ENCODE results near the gene EIF4A3.

DNA sequence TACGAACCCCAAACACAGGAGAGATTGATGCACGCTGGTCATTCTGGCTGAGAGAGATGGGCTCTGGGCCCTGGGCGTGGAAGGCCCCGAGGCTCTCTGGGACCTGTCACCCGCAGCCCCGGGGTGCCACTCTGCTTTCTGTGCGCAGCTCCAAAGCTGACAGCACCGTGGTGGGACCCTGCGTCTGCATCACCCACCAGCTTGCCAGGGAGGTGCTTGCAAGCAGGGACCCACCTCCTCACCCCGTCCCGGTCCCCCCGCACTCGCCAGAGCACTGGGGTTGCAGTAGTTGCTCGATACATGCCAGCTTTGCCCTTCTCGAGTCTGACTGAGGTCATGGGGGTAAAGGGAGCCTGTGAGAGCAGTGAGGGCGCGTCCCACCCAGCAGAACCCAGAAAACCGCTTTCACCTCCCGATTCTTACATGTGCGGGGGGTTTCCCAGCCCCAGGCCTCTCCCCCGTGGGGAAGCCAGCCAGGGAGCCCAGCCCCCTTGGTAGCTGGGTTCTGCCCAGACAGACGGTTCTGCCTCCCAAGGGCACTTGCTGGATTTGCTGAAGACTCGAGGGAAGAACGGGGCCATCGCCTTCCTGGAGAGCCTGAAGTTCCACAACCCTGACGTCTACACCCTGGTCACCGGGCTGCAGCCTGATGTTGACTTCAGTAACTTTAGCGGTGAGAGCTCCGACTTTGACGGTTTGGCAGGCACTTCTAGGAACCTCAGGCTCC lies 35.4 kb upstream of the EIF4A3 start:
- TF ChIP-seq, protein P1, sequence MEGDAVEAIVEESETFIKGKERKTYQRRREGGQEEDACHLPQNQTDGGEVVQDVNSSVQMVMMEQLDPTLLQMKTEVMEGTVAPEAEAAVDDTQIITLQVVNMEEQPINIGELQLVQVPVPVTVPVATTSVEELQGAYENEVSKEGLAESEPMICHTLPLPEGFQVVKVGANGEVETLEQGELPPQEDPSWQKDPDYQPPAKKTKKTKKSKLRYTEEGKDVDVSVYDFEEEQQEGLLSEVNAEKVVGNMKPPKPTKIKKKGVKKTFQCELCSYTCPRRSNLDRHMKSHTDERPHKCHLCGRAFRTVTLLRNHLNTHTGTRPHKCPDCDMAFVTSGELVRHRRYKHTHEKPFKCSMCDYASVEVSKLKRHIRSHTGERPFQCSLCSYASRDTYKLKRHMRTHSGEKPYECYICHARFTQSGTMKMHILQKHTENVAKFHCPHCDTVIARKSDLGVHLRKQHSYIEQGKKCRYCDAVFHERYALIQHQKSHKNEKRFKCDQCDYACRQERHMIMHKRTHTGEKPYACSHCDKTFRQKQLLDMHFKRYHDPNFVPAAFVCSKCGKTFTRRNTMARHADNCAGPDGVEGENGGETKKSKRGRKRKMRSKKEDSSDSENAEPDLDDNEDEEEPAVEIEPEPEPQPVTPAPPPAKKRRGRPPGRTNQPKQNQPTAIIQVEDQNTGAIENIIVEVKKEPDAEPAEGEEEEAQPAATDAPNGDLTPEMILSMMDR (IDR thresholded peaks at IDR 0.05): no peak
- TF ChIP-seq POLR2A (IDR thresholded peaks at IDR 0.05): no peak

Measured in body of pancreas (tissue), 4 donors.